ENCODE results near the gene UST. TPM values are rescaled to one million over a fixed set of nuclear protein-coding genes. Genes with fewer than 3 reads are reported as not detected.

The UST gene
- total RNA-seq, 1 experiment from 2014 or later, result 3.9 TPM

- ATAC-seq (no peak), DNase-seq (no peak)
- H2AFZ ChIP-seq (ENCODE audit: low read length), result no peak overlapping the region
- no peak for TF ChIP-seq EZH2 (IDR thresholded peaks at IDR 0.05; ENCODE audit: low read length, unreplicated experiment)
- no peak for TF ChIP-seq CTCF (conservative IDR thresholded peaks at IDR 0.05; ENCODE audit: low read depth, low read length)
- TF ChIP-seq EZH2phosphoT487 (IDR thresholded peaks at IDR 0.05; ENCODE audit: borderline replicate concordance, low read length), result no peak
- no peaks in the 10 kb centered on the region for H3K9me3 ChIP-seq (ENCODE audit: low read length)
- H3K4me1 ChIP-seq (ENCODE audit: insufficient read depth, low read length), result no peaks in the 10 kb centered on the region
- intact Hi-C loops (cut with micrococcal nuclease), result no loop called here
- CTCF ChIA-PET, result no interaction called here
- no peaks in the 10 kb centered on the region for H3K27me3 ChIP-seq (ENCODE audit: low read length)
- H3K79me2 ChIP-seq (ENCODE audit: low read length), result no peaks in the 10 kb centered on the region
- no peak overlapping the region for H3K4me3 ChIP-seq (ENCODE audit: low read length)
- H3K36me3 ChIP-seq (ENCODE audit: low read depth, low read length), result no peaks in the 10 kb centered on the region
- POLR2A ChIA-PET (ENCODE audit: unreplicated experiment), result no interaction called here
- H3F3A ChIP-seq (ENCODE audit: low read length, unreplicated experiment), result no peaks in the 10 kb centered on the region
- H3K9me2 ChIP-seq (replicated peaks; ENCODE audit: low read length), result no peaks in the 10 kb centered on the region
- H3K27ac ChIP-seq (ENCODE audit: low read length), result no peak overlapping the region
- no peak overlapping the region for H3K4me2 ChIP-seq (ENCODE audit: low read length)
- no peaks in the 10 kb centered on the region for H4K20me1 ChIP-seq (ENCODE audit: low read length)
- no TSS peak for BruUV-seq (replicated peaks)
- no peak overlapping the region for H3K9ac ChIP-seq (ENCODE audit: low read length)
These were observed 7.6 kb upstream of the UST start for GRCh38 chr6:148738946-148739821.

GRCh38 chr6:148739822-148740128, 7.1 kb upstream of the UST start:
- Histone ChIP-seq H4K20me1 (ENCODE audit: low read length) (no peaks in the 10 kb centered on the region), H3K79me2 (ENCODE audit: low read length) (no peaks in the 10 kb centered on the region), H3K9ac (ENCODE audit: low read length) (no peak overlapping the region), H3K36me3 (ENCODE audit: low read depth, low read length) (no peaks in the 10 kb centered on the region), H3F3A (ENCODE audit: low read length, unreplicated experiment) (no peaks in the 10 kb centered on the region), H3K9me2 (replicated peaks; ENCODE audit: low read length) (no peaks in the 10 kb centered on the region), H3K27me3 (ENCODE audit: low read length) (no peaks in the 10 kb centered on the region), H3K4me3 (ENCODE audit: low read length) (no peak overlapping the region), H3K9me3 (ENCODE audit: low read length) (no peaks in the 10 kb centered on the region), H3K27ac (ENCODE audit: low read length) (no peak overlapping the region), H3K4me1 (ENCODE audit: insufficient read depth, low read length) (no peaks in the 10 kb centered on the region), H3K4me2 (ENCODE audit: low read length) (no peak overlapping the region), H2AFZ (ENCODE audit: low read length) (no peak overlapping the region)
- CTCF ChIA-PET, result no interaction called here
- POLR2A ChIA-PET (ENCODE audit: unreplicated experiment), result no interaction called here
- ATAC-seq (no peak), DNase-seq (no peak)
- no TSS peak for BruUV-seq (replicated peaks)
- intact Hi-C loops (cut with micrococcal nuclease), result no loop called here
- TF ChIP-seq EZH2phosphoT487 (IDR thresholded peaks at IDR 0.05; ENCODE audit: borderline replicate concordance, low read length), result no peak
- TF ChIP-seq EZH2 (IDR thresholded peaks at IDR 0.05; ENCODE audit: low read length, unreplicated experiment), result no peak

DNA sequence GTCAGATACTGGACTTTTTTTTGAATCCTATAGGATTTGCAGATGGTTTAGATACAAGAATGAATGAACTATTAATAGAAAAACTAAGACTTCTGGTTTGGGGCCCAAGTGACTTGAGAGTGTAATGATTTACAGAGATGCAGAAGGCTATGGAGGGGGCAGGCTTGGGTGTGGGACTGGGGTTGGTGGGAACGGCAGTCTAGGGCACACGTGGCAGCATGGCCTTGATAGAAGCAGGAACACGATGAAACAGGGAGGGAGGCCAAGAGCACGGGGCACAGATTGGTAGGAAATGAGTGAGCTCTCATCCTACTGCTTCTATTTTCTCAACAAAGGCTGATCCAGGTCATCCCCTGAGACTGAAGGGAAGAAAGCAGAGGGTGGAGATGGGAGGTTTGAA, 3.4 kb upstream of the UST start:
- H3K36me3 ChIP-seq (ENCODE audit: low read depth, low read length), result no peaks in the 10 kb centered on the region; the same call in 1 of the 2 replicates
- H3K27ac ChIP-seq (ENCODE audit: low read length), result no peak overlapping the region
- no peak overlapping the region for H3K9ac ChIP-seq (ENCODE audit: low read length)
- no TSS peak for BruUV-seq (replicated peaks)
- CTCF ChIA-PET, result no interaction called here
- no peak overlapping the region for H2AFZ ChIP-seq (ENCODE audit: low read length)
- TF ChIP-seq EZH2phosphoT487 (IDR thresholded peaks at IDR 0.05; ENCODE audit: borderline replicate concordance, low read length) (no peak), EZH2 (IDR thresholded peaks at IDR 0.05; ENCODE audit: low read length, unreplicated experiment) (no peak), CTCF (conservative IDR thresholded peaks at IDR 0.05; ENCODE audit: low read depth, low read length) (no peak)
- no peaks in the 10 kb centered on the region for H3K9me2 ChIP-seq (replicated peaks; ENCODE audit: low read length)
- DNase-seq (no peak), ATAC-seq (no peak)
- H3K4me3 ChIP-seq (ENCODE audit: low read length), result no peak overlapping the region
- no peaks in the 10 kb centered on the region for H4K20me1 ChIP-seq (ENCODE audit: low read length)
- intact Hi-C loops (cut with micrococcal nuclease), result no loop called here
- POLR2A ChIA-PET (ENCODE audit: unreplicated experiment), result no interaction called here
- H3F3A ChIP-seq (ENCODE audit: low read length, unreplicated experiment), result no peaks in the 10 kb centered on the region
- H3K9me3 ChIP-seq (ENCODE audit: low read length), result no peaks in the 10 kb centered on the region
- no peaks in the 10 kb centered on the region for H3K27me3 ChIP-seq (ENCODE audit: low read length)
- peaks cover 7% of the 10 kb centered on the region; the same call in 1 of the 2 replicates for H3K4me1 ChIP-seq (ENCODE audit: insufficient read depth, low read length)
- H3K4me2 ChIP-seq (ENCODE audit: low read length), result no peak overlapping the region
- H3K79me2 ChIP-seq (ENCODE audit: low read length), result peaks cover 1% of the 10 kb centered on the region; the same call in 1 of the 2 replicates
